Measurements from ENCODE around the gene GPC5. TPM values are rescaled to one million over a fixed set of nuclear protein-coding genes. Genes with fewer than 3 reads are reported as not detected.

GPC5 gene
- total and polyA plus RNA-seq, 9 of the 15 experiments (the other 6 are each of a cell fraction or from before 2014, with no cell fraction given): 0.18 to 0.27 TPM; not detected in 7

DNA sequence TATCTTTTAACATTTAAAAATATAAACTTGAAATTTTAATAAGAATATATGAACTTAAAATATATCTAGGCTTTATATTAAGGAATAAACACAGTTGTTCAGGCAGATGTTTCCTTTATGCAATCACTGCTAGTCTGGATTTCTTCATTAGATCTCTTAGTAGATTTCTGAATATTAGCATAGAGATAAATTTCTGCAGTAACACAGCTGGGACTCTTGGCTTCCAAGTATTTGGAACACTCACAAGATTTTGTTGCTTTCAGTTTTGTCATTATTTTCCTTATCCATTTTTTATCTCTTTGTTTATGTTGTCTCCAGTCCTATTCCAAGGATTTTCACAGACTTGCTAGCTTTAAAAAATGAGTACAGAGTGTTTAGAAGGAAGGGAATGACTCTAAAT lies 857.1 kb downstream of the GPC5 start:
- DNase-seq (ENCODE audit: extremely low read depth in 1 of 4, low spot score in 3 of 4) (no peak), ATAC-seq (no peak), FAIRE-seq (no peak)
- Histone ChIP-seq H3K4me3 (no peak overlapping the region), H3K36me3 (ENCODE audit: control insufficient read depth, insufficient read depth, low read length) (no peaks in the 10 kb centered on the region), H3K27me3 (ENCODE audit: control insufficient read depth in 2 of 2, insufficient read depth in 2 of 2, low read length in 2 of 2) (no peaks in the 10 kb centered on the region), H3K27ac (ENCODE audit: extremely low read depth, low read depth, low read length) (no peak overlapping the region), H3K9me1 (ENCODE audit: control insufficient read depth, insufficient read depth, low read length) (no peaks in the 10 kb centered on the region), H2AFZ (ENCODE audit: low read depth, low read length) (no peak overlapping the region), H3K9ac (ENCODE audit: insufficient read depth in 1 of 2, low read depth in 2 of 2, low read length in 2 of 2) (no peak overlapping the region), H3K79me2 (ENCODE audit: control insufficient read depth, insufficient read depth, low read length) (no peaks in the 10 kb centered on the region), H3K4me1 (replicated peaks in 1 of 2; ENCODE audit: control insufficient read depth in 2 of 2, insufficient read depth in 2 of 2, low read length in 2 of 2) (no peaks in the 10 kb centered on the region), H3K4me2 (ENCODE audit: insufficient read depth, low read length) (no peak overlapping the region), H4K20me1 (replicated peaks; ENCODE audit: control insufficient read depth, insufficient read depth, low read length) (no peaks in the 10 kb centered on the region), H3K9me3 (replicated peaks; ENCODE audit: control insufficient read depth, insufficient read depth, low read depth, low read length) (no peaks in the 10 kb centered on the region)
- CTCF ChIA-PET (ENCODE audit: low intra/inter-chr PET ratio): no interaction called here
- in situ Hi-C loops (cut with MboI) (loop anchor here (25.0 kb wide), 1 partner anchor 457 kb away; no protein-coding TSS in a partner anchor), intact Hi-C loops (cut with micrococcal nuclease) (no loop called here)
- POLR2A ChIA-PET: no interaction called here
- no TSS peak for BruUV-seq (replicated peaks)
- no peak for TF ChIP-seq PHF20 (IDR thresholded peaks at IDR 0.05; ENCODE audit: partially characterized antibody)
- TF ChIP-seq CREBBP (IDR thresholded peaks at IDR 0.05; ENCODE audit: low read depth, low read length): no peak
- no peak for TF ChIP-seq ZNF174 (CRISPR knock-in tag; IDR thresholded peaks at IDR 0.05)
- TF ChIP-seq HDGF (IDR thresholded peaks at IDR 0.05): no peak
- no peak for TF ChIP-seq CREM (IDR thresholded peaks at IDR 0.05; ENCODE audit: low read depth)
- TF ChIP-seq, protein P1, sequence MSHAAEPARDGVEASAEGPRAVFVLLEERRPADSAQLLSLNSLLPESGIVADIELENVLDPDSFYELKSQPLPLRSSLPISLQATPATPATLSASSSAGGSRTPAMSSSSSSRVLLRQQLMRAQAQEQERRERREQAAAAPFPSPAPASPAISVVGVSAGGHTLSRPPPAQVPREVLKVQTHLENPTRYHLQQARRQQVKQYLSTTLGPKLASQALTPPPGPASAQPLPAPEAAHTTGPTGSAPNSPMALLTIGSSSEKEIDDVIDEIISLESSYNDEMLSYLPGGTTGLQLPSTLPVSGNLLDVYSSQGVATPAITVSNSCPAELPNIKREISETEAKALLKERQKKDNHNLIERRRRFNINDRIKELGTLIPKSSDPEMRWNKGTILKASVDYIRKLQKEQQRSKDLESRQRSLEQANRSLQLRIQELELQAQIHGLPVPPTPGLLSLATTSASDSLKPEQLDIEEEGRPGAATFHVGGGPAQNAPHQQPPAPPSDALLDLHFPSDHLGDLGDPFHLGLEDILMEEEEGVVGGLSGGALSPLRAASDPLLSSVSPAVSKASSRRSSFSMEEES (CRISPR knock-in tag; IDR thresholded peaks at IDR 0.05): no peak

DNA sequence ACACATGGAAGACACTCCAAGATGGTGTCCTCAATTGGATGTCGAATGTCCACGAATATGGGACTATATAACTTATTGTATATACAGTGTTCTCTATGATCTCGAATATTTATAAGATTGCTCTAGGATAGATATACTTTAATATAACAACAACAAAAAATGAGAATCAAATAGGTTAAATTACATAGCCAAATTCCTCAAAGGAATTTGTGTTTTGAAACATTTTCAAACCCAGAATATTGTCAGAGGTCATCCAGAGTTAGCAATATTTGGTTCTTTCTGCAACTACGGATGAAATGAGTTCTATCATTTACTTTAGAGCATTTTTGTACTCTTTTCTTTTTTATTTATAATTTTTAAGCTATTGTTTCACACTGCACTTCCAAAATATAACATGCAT lies 857.8 kb downstream of the GPC5 start:
- FAIRE-seq: no peak
- WGBS (ENCODE audit: insufficient coverage, low coverage, missing lambda C conversion rate): 0% methylated on average over 4 of the region's 4 CpGs
- H3K9me1 ChIP-seq (ENCODE audit: control insufficient read depth, insufficient read depth, low read length): no peaks in the 10 kb centered on the region
- no peaks in the 10 kb centered on the region for H3K79me2 ChIP-seq (ENCODE audit: control insufficient read depth, insufficient read depth, low read length)
- no peaks in the 10 kb centered on the region for H4K20me1 ChIP-seq (replicated peaks; ENCODE audit: control insufficient read depth, insufficient read depth, low read length)
- CTCF ChIA-PET (ENCODE audit: low intra/inter-chr PET ratio): no interaction called here
- in situ Hi-C loops (cut with MboI): loop anchor here (25.0 kb wide), 1 partner anchor 456 kb away; no protein-coding TSS in a partner anchor
- TF ChIP-seq ZNF3 (CRISPR knock-in tag; IDR thresholded peaks at IDR 0.05) (no peak), ZNF324 (CRISPR knock-in tag; IDR thresholded peaks at IDR 0.05) (no peak), MCM7 (IDR thresholded peaks at IDR 0.05) (no peak), HMG20B (CRISPR knock-in tag; IDR thresholded peaks at IDR 0.05) (no peak), ZNF140 (CRISPR knock-in tag; IDR thresholded peaks at IDR 0.05) (no peak), RBM39 (optimal IDR thresholded peaks at IDR 0.05; ENCODE audit: low read depth, low read length) (no peak), HSF4 (CRISPR knock-in tag; IDR thresholded peaks at IDR 0.05; ENCODE audit: borderline replicate concordance) (no peak)
- intact Hi-C loops (cut with micrococcal nuclease): no loop called here
- POLR2A ChIA-PET: no interaction called here
- H3K27ac ChIP-seq (ENCODE audit: extremely low read depth, low read depth, low read length): no peak overlapping the region
- no peak for ATAC-seq
- H3K27me3 ChIP-seq (ENCODE audit: control insufficient read depth in 2 of 2, insufficient read depth in 2 of 2, low read length in 2 of 2): no peaks in the 10 kb centered on the region
- no peak overlapping the region for H3K9ac ChIP-seq (ENCODE audit: insufficient read depth in 1 of 2, low read depth in 2 of 2, low read length in 2 of 2)
- no TSS peak for BruUV-seq (replicated peaks)
- H3K4me1 ChIP-seq (replicated peaks in 1 of 2; ENCODE audit: control insufficient read depth in 2 of 2, insufficient read depth in 2 of 2, low read length in 2 of 2): no peaks in the 10 kb centered on the region
- H3K4me2 ChIP-seq (ENCODE audit: insufficient read depth, low read length): no peak overlapping the region
- H3K9me3 ChIP-seq (replicated peaks; ENCODE audit: control insufficient read depth, insufficient read depth, low read depth, low read length): no peaks in the 10 kb centered on the region
- DNase-seq (ENCODE audit: extremely low read depth in 1 of 4, low spot score in 3 of 4): no peak
- no peaks in the 10 kb centered on the region for H3K36me3 ChIP-seq (ENCODE audit: control insufficient read depth, insufficient read depth, low read length)
- H2AFZ ChIP-seq (ENCODE audit: low read depth, low read length): no peak overlapping the region
- no peak overlapping the region for H3K4me3 ChIP-seq
